Left ventricle myocardium superior (tissue), 1 donor: Measurements from ENCODE around the gene DPYSL3. TPM values are rescaled to one million over a fixed set of nuclear protein-coding genes. Genes with fewer than 3 reads are reported as not detected.

Experiments used
- ATAC-seq: fragments of 200-7000 bp; cut with Tn5 transposase; one replicate; pipeline ENCODE4 v1.9.1; 2020; ENCODE audit warnings: mild to moderate bottlenecking, moderate library complexity
- DNase-seq: peaks from one replicate; pipeline ENCODE4 v3.0.0-alpha.2; 2020
- intact Hi-C: fragments of 100-400 bp; cut with micrococcal nuclease; formaldehyde crosslinking; loops from one replicate; pipeline ENCODE4 v1.11.0; 2022
- total RNA-seq: library from RNA; stranded (reverse); fragmentation: NEBNext Ultra II Directional; extraction: Animal tissue kit (Norgen Biotek cat#: 25700); gene quantifications from one replicate; pipeline ENCODE4 v1.2.1, GENCODE V29; 2021
- donor health status: DM: no; HTN: yes; CAD: no; lungs with severe emphysema.

DPYSL3 gene
- total RNA-seq, 1 donor from 2014 or later = 19.5 TPM

DNA sequence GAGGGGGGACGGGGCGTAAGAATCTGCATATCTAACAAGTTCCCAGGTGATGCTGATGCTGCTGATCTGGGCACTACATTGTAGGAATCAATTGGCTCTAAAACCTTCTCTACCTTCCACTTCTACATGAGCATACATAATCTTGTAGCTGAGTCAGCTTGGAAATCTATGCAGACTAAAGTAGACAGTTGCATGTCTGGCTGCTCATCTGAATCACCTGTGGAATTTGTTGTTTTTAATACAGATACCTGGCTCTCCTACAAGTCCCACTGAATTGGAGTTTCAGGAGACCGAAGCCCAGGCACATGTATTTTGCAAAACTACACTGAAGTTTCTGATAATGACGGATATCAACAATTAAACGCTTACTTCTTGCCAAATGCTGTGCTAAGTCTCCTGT lies 161.4 kb downstream of the DPYSL3 start:
- ATAC-seq = no peak

GRCh38 chr5:147348046-147348445 lies 161.8 kb downstream of the DPYSL3 start:
- ATAC-seq = no peak
- intact Hi-C loops = no loop called here

More for the DNA sequence above, 161.4 kb downstream of the DPYSL3 start:
- intact Hi-C loops = no loop called here
- no peak for DNase-seq

DNA sequence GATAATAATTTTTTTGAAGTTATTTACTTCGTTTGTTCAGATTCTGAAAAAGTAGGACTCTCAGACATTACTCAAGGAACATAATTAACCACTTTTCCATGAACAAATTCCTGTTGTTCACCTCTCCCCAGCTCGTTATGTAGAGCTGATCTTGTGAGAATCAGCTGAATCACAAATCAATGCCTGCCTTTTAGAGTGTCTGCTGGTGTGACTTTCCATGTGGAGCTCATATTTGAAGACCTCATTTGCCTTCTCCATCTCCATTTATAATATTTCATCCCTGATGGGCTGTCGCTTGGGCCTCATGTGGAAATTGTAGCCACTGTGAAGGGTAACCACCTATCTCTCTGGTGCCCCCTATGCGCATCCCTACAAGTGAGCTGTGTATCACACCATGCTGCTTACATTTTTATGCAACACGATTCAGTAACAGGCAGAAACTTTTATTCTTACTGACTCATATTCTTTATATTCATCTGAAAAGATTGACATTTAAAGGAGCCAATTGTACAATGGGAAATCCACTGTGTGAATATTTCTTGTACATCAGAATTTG lies 163.8 kb downstream of the DPYSL3 start:
- no peak for ATAC-seq
- intact Hi-C loops = no loop called here
- DNase-seq = no peak

More at GRCh38 chr5:147348046-147348445, 161.8 kb downstream of the DPYSL3 start:
- no peak for DNase-seq

DNA sequence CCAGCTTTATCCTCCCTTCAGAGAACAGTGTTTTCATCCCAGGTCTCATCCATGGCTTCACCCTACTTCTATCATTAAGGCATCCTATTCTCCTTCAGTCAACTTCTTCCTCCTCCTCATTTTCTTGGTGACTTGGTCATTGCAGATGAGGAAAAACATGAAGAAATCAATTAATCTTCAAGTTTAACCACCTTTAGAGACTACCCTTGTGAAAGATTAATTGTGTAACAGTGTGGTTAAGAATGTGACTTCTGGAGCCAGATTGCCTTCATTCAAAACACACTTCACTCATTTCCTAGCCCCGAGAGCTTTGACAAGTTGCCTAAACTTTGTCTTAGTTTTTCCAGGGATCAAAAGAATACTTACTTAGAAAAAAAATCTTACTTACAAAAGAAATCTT lies 165.0 kb downstream of the DPYSL3 start:
- ATAC-seq (no peak), DNase-seq (no peak)
- intact Hi-C loops = no loop called here

DNA sequence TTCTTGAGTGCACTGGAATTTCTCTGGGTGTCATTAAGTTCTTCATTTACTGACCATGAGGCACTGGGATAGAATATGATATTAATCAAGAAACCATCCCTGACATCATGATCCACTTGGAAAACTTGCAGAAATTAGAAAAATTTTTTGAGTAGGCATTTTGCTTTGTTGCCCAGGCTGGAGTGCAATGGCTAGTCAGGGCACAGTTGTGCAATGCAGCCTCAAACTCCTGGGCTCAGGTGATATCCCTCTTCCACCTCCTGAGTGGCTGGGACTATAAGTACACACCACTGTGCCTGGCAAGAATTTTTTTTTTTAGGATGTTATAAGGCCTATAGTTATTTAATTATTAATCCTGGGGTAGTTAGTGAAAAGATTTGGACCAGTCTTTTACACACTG lies 168.5 kb downstream of the DPYSL3 start:
- intact Hi-C loops = no loop called here
- no peak for DNase-seq
- ATAC-seq = no peak

GRCh38 chr5:147340941-147341340 lies 168.9 kb downstream of the DPYSL3 start:
- intact Hi-C loops = no loop called here
- ATAC-seq (no peak), DNase-seq (no peak)
